Measurements from ENCODE around the gene THAP8. TPM values are rescaled to one million over a fixed set of nuclear protein-coding genes. Genes with fewer than 3 reads are reported as not detected.

Gene THAP8
- total and polyA plus RNA-seq, 10 of the 15 experiments (the other 5 are each of a cell fraction or from before 2014, with no cell fraction given), result 0.24 to 4.4 (median 2.6) TPM

DNA sequence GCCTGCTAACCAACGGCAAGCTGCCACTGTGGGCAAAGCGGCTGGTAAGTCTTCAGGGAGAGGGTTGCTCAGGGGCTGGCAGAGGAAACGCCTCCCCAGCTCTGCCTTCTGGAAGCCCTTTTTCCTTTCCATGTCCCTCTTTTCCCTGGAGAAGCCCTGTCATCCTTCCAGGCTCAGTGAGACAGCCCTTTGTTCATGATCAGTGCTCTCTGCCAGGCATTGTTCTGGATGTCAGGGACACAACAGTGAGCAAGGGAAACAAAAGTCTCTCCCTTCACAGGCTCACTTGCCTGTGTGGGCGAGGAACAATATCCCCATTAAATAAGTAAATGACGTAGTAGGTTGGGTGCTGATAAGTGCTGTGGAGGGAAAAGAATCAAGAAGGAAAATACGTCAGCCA lies 43.0 kb upstream of the THAP8 start:
- Histone ChIP-seq H3K27ac (ENCODE audit: control insufficient read depth, insufficient read depth) (no peak overlapping the region), H3K9me3 (replicated peaks; ENCODE audit: control insufficient read depth, insufficient read depth, low read length) (no peaks in the 10 kb centered on the region), H3K4me3 (no peak overlapping the region), H3K27me3 (replicated peaks in 1 of 2; ENCODE audit: control insufficient read depth in 2 of 2, insufficient read depth in 2 of 2, low read length in 1 of 2) (no peaks in the 10 kb centered on the region), H3K36me3 (ENCODE audit: control insufficient read depth in 2 of 2, insufficient read depth in 2 of 2, low read length in 1 of 2) (peaks cover 0 to 23% of the 10 kb centered on the region in 2 experiments), H2AFZ (ENCODE audit: control insufficient read depth, low read depth, low read length) (no peak overlapping the region), H3K9ac (ENCODE audit: control insufficient read depth, insufficient read depth, low read length) (no peak overlapping the region), H3K79me2 (ENCODE audit: control insufficient read depth, insufficient read depth, low read length) (no peaks in the 10 kb centered on the region), H4K20me1 (ENCODE audit: control insufficient read depth, insufficient read depth) (no peaks in the 10 kb centered on the region), H3K4me1 (ENCODE audit: control insufficient read depth, insufficient read depth, low read length) (peaks cover 13% of the 10 kb centered on the region), H3K4me2 (ENCODE audit: control insufficient read depth, insufficient read depth) (no peak overlapping the region)
- FAIRE-seq, result no peak
- CTCF ChIA-PET, result no interaction called here
- intact Hi-C loops (cut with micrococcal nuclease; ENCODE audit: unreplicated experiment), result no loop called here
- DNase-seq (ENCODE audit: low read depth, low spot score), result no peak
- BruUV-seq (replicated peaks), result no TSS peak
- POLR2A ChIA-PET, result no interaction called here
- SMC1A ChIA-PET (ENCODE audit: uncharacterized antibody, unreplicated experiment), result no interaction called here
- ATAC-seq, result no peak
- WGBS (ENCODE audit: insufficient coverage, insufficient replicate concordance, low lambda C conversion rate, missing lambda C conversion rate), result 95% methylated on average over 6 of the region's 6 CpGs
- in situ Hi-C loops (cut with MboI), result no loop called here
- RAD21 ChIA-PET (ENCODE audit: unreplicated experiment), result no interaction called here
- TF ChIP-seq MXI1 (IDR thresholded peaks at IDR 0.05; ENCODE audit: low read depth, low read length) (no peak), ASH2L (IDR thresholded peaks at IDR 0.05; ENCODE audit: borderline replicate concordance, low read depth) (no peak), RBBP5 (conservative IDR thresholded peaks at IDR 0.05) (no peak), BCLAF1 (IDR thresholded peaks at IDR 0.05) (no peak), SREBF2 (IDR thresholded peaks at IDR 0.05; ENCODE audit: low read length) (no peak), HDGF (IDR thresholded peaks at IDR 0.05) (no peak), ZBED1 (IDR thresholded peaks at IDR 0.05; ENCODE audit: borderline replicate concordance) (no peak), CHD1 (IDR thresholded peaks at IDR 0.05; ENCODE audit: low read depth, low read length) (no peak), ZNF384 (IDR thresholded peaks at IDR 0.05; ENCODE audit: borderline replicate concordance, low read depth, low read length) (no peak), JUNB (IDR thresholded peaks at IDR 0.05) (no peak)
- TF ChIP-seq, protein P1, sequence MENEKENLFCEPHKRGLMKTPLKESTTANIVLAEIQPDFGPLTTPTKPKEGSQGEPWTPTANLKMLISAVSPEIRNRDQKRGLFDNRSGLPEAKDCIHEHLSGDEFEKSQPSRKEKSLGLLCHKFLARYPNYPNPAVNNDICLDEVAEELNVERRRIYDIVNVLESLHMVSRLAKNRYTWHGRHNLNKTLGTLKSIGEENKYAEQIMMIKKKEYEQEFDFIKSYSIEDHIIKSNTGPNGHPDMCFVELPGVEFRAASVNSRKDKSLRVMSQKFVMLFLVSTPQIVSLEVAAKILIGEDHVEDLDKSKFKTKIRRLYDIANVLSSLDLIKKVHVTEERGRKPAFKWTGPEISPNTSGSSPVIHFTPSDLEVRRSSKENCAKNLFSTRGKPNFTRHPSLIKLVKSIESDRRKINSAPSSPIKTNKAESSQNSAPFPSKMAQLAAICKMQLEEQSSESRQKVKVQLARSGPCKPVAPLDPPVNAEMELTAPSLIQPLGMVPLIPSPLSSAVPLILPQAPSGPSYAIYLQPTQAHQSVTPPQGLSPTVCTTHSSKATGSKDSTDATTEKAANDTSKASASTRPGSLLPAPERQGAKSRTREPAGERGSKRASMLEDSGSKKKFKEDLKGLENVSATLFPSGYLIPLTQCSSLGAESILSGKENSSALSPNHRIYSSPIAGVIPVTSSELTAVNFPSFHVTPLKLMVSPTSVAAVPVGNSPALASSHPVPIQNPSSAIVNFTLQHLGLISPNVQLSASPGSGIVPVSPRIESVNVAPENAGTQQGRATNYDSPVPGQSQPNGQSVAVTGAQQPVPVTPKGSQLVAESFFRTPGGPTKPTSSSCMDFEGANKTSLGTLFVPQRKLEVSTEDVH (IDR thresholded peaks at IDR 0.05; ENCODE audit: low read depth, partially characterized antibody), result no peak
- TF ChIP-seq, protein P2, sequence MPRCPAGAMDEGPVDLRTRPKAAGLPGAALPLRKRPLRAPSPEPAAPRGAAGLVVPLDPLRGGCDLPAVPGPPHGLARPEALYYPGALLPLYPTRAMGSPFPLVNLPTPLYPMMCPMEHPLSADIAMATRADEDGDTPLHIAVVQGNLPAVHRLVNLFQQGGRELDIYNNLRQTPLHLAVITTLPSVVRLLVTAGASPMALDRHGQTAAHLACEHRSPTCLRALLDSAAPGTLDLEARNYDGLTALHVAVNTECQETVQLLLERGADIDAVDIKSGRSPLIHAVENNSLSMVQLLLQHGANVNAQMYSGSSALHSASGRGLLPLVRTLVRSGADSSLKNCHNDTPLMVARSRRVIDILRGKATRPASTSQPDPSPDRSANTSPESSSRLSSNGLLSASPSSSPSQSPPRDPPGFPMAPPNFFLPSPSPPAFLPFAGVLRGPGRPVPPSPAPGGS (IDR thresholded peaks at IDR 0.05; ENCODE audit: borderline replicate concordance, insufficient read depth, low read depth, low read length, poor library complexity, severe bottlenecking), result no peak
- TF ChIP-seq, protein P3, sequence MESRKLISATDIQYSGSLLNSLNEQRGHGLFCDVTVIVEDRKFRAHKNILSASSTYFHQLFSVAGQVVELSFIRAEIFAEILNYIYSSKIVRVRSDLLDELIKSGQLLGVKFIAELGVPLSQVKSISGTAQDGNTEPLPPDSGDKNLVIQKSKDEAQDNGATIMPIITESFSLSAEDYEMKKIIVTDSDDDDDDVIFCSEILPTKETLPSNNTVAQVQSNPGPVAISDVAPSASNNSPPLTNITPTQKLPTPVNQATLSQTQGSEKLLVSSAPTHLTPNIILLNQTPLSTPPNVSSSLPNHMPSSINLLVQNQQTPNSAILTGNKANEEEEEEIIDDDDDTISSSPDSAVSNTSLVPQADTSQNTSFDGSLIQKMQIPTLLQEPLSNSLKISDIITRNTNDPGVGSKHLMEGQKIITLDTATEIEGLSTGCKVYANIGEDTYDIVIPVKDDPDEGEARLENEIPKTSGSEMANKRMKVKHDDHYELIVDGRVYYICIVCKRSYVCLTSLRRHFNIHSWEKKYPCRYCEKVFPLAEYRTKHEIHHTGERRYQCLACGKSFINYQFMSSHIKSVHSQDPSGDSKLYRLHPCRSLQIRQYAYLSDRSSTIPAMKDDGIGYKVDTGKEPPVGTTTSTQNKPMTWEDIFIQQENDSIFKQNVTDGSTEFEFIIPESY (IDR thresholded peaks at IDR 0.05), result no peak
